Liver (tissue), 9 donors: ENCODE results near the gene POLD3. TPM values are rescaled to one million over a fixed set of nuclear protein-coding genes. Genes with fewer than 3 reads are reported as not detected.

ENCODE experiments used
- DNase-seq: peaks from one replicate; pipeline ENCODE4 v3.0.0-alpha.2; 2017; ENCODE audit warnings: low spot score
- H3K27ac ChIP-seq, 2 donors: one replicate each; pipeline ENCODE4 v1.7.0; 2013; ENCODE audit warnings: inconsistent platforms in 2 of 2, low read length in 2 of 2, control low read depth in 1 of 2, low read depth in 1 of 2, mild to moderate bottlenecking in 1 of 2
- H3K27me3 ChIP-seq, 4 donors: one replicate each; pipeline versions ENCODE4 v1.6.1 to v1.7.0; 2013; ENCODE audit warnings: low read length in 3 of 4, inconsistent platforms in 1 of 4, mild to moderate bottlenecking in 1 of 4, moderate library complexity in 1 of 4; ENCODE audit not compliant: control insufficient read depth in 4 of 4, insufficient read depth in 4 of 4
- H3K36me3 ChIP-seq, 4 donors: one replicate each; pipeline versions ENCODE4 v1.6.1 to v1.7.0; 2013; ENCODE audit warnings: low read length in 3 of 4, mild to moderate bottlenecking in 3 of 4, low read depth in 1 of 4, moderate library complexity in 1 of 4; ENCODE audit not compliant: control insufficient read depth in 4 of 4, insufficient read depth in 3 of 4
- H3K4me1 ChIP-seq, 4 donors: one replicate each; pipeline versions ENCODE4 v1.6.1 to v1.7.0; 2013; ENCODE audit warnings: low read length in 3 of 4, mild to moderate bottlenecking in 3 of 4, moderate library complexity in 1 of 4; ENCODE audit not compliant: control insufficient read depth in 4 of 4, insufficient read depth in 4 of 4
- H3K4me3 ChIP-seq, 3 donors: one replicate each; pipeline versions ENCODE4 v1.6.1 to v1.7.0; 2013; ENCODE audit warnings: low read length in 3 of 3, control low read depth in 1 of 3, low read depth in 1 of 3, mild to moderate bottlenecking in 1 of 3
- H3K9ac ChIP-seq, 2 donors: one replicate each; pipeline ENCODE4 v1.7.0; 2013; ENCODE audit warnings: low read length in 2 of 2, mild to moderate bottlenecking in 2 of 2, moderate library complexity in 2 of 2, control low read depth in 1 of 2, low read depth in 1 of 2
- H3K9me3 ChIP-seq, 4 donors: one replicate each; pipeline versions ENCODE4 v1.6.1 to v1.7.0; 2013; ENCODE audit warnings: low read length in 3 of 4; ENCODE audit not compliant: control insufficient read depth in 4 of 4
- ATF3 ChIP-seq: IDR thresholded peaks from 2 replicates; pipeline ENCODE4 v1.6.1; 2016; ENCODE audit warnings: antibody characterized with exemption
- CTCF ChIP-seq: fragments of 150-350 bp; IDR thresholded peaks from 2 replicates; pipeline ENCODE4 v1.5.1; 2017; ENCODE audit warnings: improper control_type of control experiment, low read depth, low read length; ENCODE audit not compliant: missing input control
- EGR1 ChIP-seq, 2 donors: IDR thresholded peaks; 2 replicates each; pipeline ENCODE4 v1.6.1; 2016 to 2018; ENCODE audit warnings: antibody characterized with exemption in 2 of 2, low read depth in 2 of 2
- FOXA1 ChIP-seq: IDR thresholded peaks from 2 replicates; pipeline ENCODE4 v1.6.1; 2016; ENCODE audit warnings: antibody characterized with exemption
- GABPA ChIP-seq, 2 donors: IDR thresholded peaks in 1 of 2; conservative IDR thresholded peaks in 1 of 2; 2 replicates each; pipeline ENCODE4 v1.6.1; 2016; ENCODE audit warnings: antibody characterized with exemption in 2 of 2, mild to moderate bottlenecking in 1 of 2, moderate library complexity in 1 of 2
- HNF4G ChIP-seq: IDR thresholded peaks from 2 replicates; pipeline ENCODE4 v1.6.1; 2016; ENCODE audit warnings: antibody characterized with exemption
- MAX ChIP-seq: IDR thresholded peaks from 2 replicates; pipeline ENCODE4 v1.6.1; 2016; ENCODE audit warnings: antibody characterized with exemption
- RAD21 ChIP-seq, 2 donors: IDR thresholded peaks; 2 replicates each; pipeline ENCODE4 v1.6.1; 2016; ENCODE audit warnings: antibody characterized with exemption in 2 of 2, mild to moderate bottlenecking in 2 of 2
- RXRA ChIP-seq, 2 donors: IDR thresholded peaks; 2 replicates each; pipeline ENCODE4 v1.6.1; 2017 to 2018; ENCODE audit warnings: antibody characterized with exemption in 2 of 2, mild to moderate bottlenecking in 1 of 2
- TAF1 ChIP-seq: conservative IDR thresholded peaks from 2 replicates; pipeline ENCODE4 v1.6.1; 2016; ENCODE audit warnings: antibody characterized with exemption, mild to moderate bottlenecking
- YY1 ChIP-seq: IDR thresholded peaks from 2 replicates; pipeline ENCODE4 v1.6.1; 2016; ENCODE audit warnings: antibody characterized with exemption, mild to moderate bottlenecking
- ZBTB33 ChIP-seq: IDR thresholded peaks from 2 replicates; pipeline ENCODE4 v1.6.1; 2016; ENCODE audit warnings: antibody characterized with exemption
- WGBS: extraction: QIAGEN DNeasy Blood & Tissue Kit; methylation state at CpG from one replicate; pipeline ENCODE4 v1.1.7; 2013; 5-methylcytosine and 5-hydroxymethylcytosine counted together
- polyA plus RNA-seq, 2 donors: library from polyadenylated mRNA; stranded (reverse) in 1 of 2; unstranded in 1 of 2; fragments of 200-250 nt in 1 of 2; fragments of >200 nt in 1 of 2; fragmentation: Nextera tagmentation in 1 of 2; extraction: Ambion mirVana in 1 of 2; gene quantifications; one replicate each; pipeline versions ENCODE4 v1.2.1 to v1.2.3, GENCODE V29; 2013 to 2015
- total RNA-seq, 2 donors: library from RNA; depleted of rRNA; stranded (reverse); fragments of >200 nt; gene quantifications; one replicate each; pipeline ENCODE4 v1.2.3, GENCODE V29; 2014
- donor health status: healthy.
- donor health status: healthy.
- donor health status: healthy.
- donor health status: healthy.
- donor health status: healthy.

Gene POLD3
- total and polyA plus RNA-seq, 4 donors: 3.0 to 8.3 (median 5.0) TPM

- no peak for TF ChIP-seq CTCF
- TF ChIP-seq GABPA (IDR thresholded peaks at IDR 0.05 in 1 of 2, conservative IDR thresholded peaks at IDR 0.05 in 1 of 2): no peak
Measured at GRCh38 chr11:74627381-74627780, 35.0 kb downstream of the POLD3 start (continued).

- H3K4me3 ChIP-seq: no peak overlapping the region
- H3K4me1 ChIP-seq: no peaks in the 10 kb centered on the region
- peaks cover 0 to 3% (median 2%) of the 10 kb centered on the region in 4 donors for H3K36me3 ChIP-seq
- TF ChIP-seq RXRA (IDR thresholded peaks at IDR 0.05): no peak
- no peak for TF ChIP-seq CTCF
- TF ChIP-seq EGR1 (IDR thresholded peaks at IDR 0.05; ENCODE audit: low read depth in 2 of 2): no peak
- TF ChIP-seq MAX: no peak
- TF ChIP-seq ATF3: no peak
- TF ChIP-seq HNF4G: no peak
- no peak for TF ChIP-seq RAD21 (IDR thresholded peaks at IDR 0.05)
- TF ChIP-seq FOXA1: no peak
- no peak for TF ChIP-seq TAF1
- no peak for TF ChIP-seq ZBTB33
- no peak for TF ChIP-seq YY1
- H3K9ac ChIP-seq: no peak overlapping the region
- H3K9me3 ChIP-seq: no peaks in the 10 kb centered on the region
- WGBS: 69% methylated on average over 2 of the region's 2 CpGs
- H3K27ac ChIP-seq: no peak overlapping the region
- DNase-seq: no peak
- H3K27me3 ChIP-seq: no peaks in the 10 kb centered on the region
Measured at GRCh38 chr11:74630043-74630442, 37.7 kb downstream of the POLD3 start.
